Inferior parietal cortex (tissue), 1 donor: ENCODE measurements around the gene SLC24A3.

Source experiments
- DNase-seq: peaks from one replicate; pipeline ENCODE4 v3.0.0-alpha.2; 2016; ENCODE audit errors: extremely low spot score

Gene SLC24A3

GRCh38 chr20:19589787-19590362 lies 377.4 kb downstream of the SLC24A3 start:
- DNase-seq = no peak

GRCh38 chr20:19590382-19590781 lies 377.9 kb downstream of the SLC24A3 start:
- DNase-seq = no peak

GRCh38 chr20:19593762-19594161 lies 381.3 kb downstream of the SLC24A3 start:
- no peak for DNase-seq

- no peak for DNase-seq
Measured at GRCh38 chr20:19594896-19595295, 382.5 kb downstream of the SLC24A3 start.

GRCh38 chr20:19598117-19598850 lies 385.8 kb downstream of the SLC24A3 start:
- DNase-seq = no peak

GRCh38 chr20:19599200-19599599 lies 386.8 kb downstream of the SLC24A3 start:
- DNase-seq = no peak

- no peak for DNase-seq
Measured at GRCh38 chr20:19600042-19600441, 387.6 kb downstream of the SLC24A3 start.

- no peak for DNase-seq
Measured at GRCh38 chr20:19601126-19601810, 388.8 kb downstream of the SLC24A3 start.

GRCh38 chr20:19602675-19603375 lies 390.4 kb downstream of the SLC24A3 start:
- DNase-seq = no peak

- no peak for DNase-seq
Measured at GRCh38 chr20:19603376-19603750, 390.9 kb downstream of the SLC24A3 start.

GRCh38 chr20:19605786-19606485 lies 393.5 kb downstream of the SLC24A3 start:
- DNase-seq = no peak

- no peak for DNase-seq
Measured at GRCh38 chr20:19609642-19610223, 397.3 kb downstream of the SLC24A3 start.

GRCh38 chr20:19615629-19616028 lies 403.2 kb downstream of the SLC24A3 start:
- no peak for DNase-seq

GRCh38 chr20:19616081-19616480 lies 403.6 kb downstream of the SLC24A3 start:
- DNase-seq = no peak

- DNase-seq = no peak
Measured at GRCh38 chr20:19616620-19617019, 404.2 kb downstream of the SLC24A3 start.

GRCh38 chr20:19617256-19617655 lies 404.8 kb downstream of the SLC24A3 start:
- DNase-seq = no peak

- DNase-seq = no peak
Measured at GRCh38 chr20:19618711-19619110, 406.3 kb downstream of the SLC24A3 start.

- DNase-seq = no peak
Measured at GRCh38 chr20:19619904-19620430, 407.5 kb downstream of the SLC24A3 start.

- no peak for DNase-seq
Measured at GRCh38 chr20:19620446-19620845, 408.0 kb downstream of the SLC24A3 start.

GRCh38 chr20:19621072-19621471 lies 408.6 kb downstream of the SLC24A3 start:
- DNase-seq = no peak
